Right cardiac atrium (tissue), 5 donors: ENCODE results near the gene ZNF747. TPM values are rescaled to one million over a fixed set of nuclear protein-coding genes. Genes with fewer than 3 reads are reported as not detected.

Source experiments
- ATAC-seq, 2 donors: fragments of 200-7000 bp; cut with Tn5 transposase; one replicate each; pipeline versions ENCODE4 v1.8.0 to v1.9.1; 2020; ENCODE audit warnings: moderate library complexity in 2 of 2, mild to moderate bottlenecking in 1 of 2
- DNase-seq, 3 donors: peaks; one replicate each; pipeline ENCODE4 v3.0.0-alpha.2; 2020
- H3K27ac ChIP-seq: one replicate; pipeline ENCODE4 v1.5.1; 2013; ENCODE audit warnings: mild to moderate bottlenecking, low read length, control low read depth, moderate library complexity
- H3K27me3 ChIP-seq: one replicate; pipeline ENCODE4 v1.6.1; 2013; ENCODE audit not compliant: control insufficient read depth, insufficient read depth
- H3K4me1 ChIP-seq: one replicate; pipeline ENCODE4 v1.6.1; 2013; ENCODE audit warnings: low read length; ENCODE audit not compliant: control insufficient read depth, insufficient read depth
- H3K4me3 ChIP-seq: one replicate; pipeline ENCODE4 v1.5.1; 2013; ENCODE audit warnings: low read length, control low read depth
- H3K9me3 ChIP-seq: one replicate; pipeline ENCODE4 v1.6.1; 2013; ENCODE audit warnings: low read length; ENCODE audit not compliant: control insufficient read depth
- WGBS: extraction: QIAGEN DNeasy Blood & Tissue Kit; methylation state at CpG from one replicate; pipeline ENCODE4 v1.1.7; 2013; 5-methylcytosine and 5-hydroxymethylcytosine counted together
- intact Hi-C, 4 donors: fragments of 100-400 bp; cut with DNase I; formaldehyde crosslinking; loops; one replicate each; pipeline versions ENCODE4 v1.11.0 to v1.14.0; 2022 to 2023
- polyA plus RNA-seq: library from polyadenylated mRNA; stranded (reverse); fragments of 200-250 nt; gene quantifications from one replicate; pipeline ENCODE4 v1.2.3, GENCODE V29; 2013
- total RNA-seq, 4 donors: library from RNA; stranded (reverse); fragmentation: NEBNext Ultra II Directional; extraction: Animal tissue kit (Norgen Biotek cat#: 25700); gene quantifications; one replicate each; pipeline ENCODE4 v1.2.1, GENCODE V29; 2021
- donor health status: healthy with polysubstance abuse.
- donor health status: DM: no; HTN: yes; CAD: no.
- donor health status: DM: no; HTN: no; CAD: no.
- donor health status: DM: no; HTN: yes; CAD: no; lungs with severe emphysema.
- donor health status: DM: yes; HTN: yes; CAD: no.

ZNF747 gene
- total and polyA plus RNA-seq, 5 donors = 9.1 to 14.6 (median 11.5) TPM

- Histone ChIP-seq H3K27me3 (no peaks in the 10 kb centered on the region), H3K27ac (no peak overlapping the region), H3K4me3 (no peak overlapping the region), H3K9me3 (no peaks in the 10 kb centered on the region), H3K4me1 (no peaks in the 10 kb centered on the region)
- intact Hi-C loops = no loop called here
- no peak for DNase-seq
- no peak for ATAC-seq
- WGBS = 58% methylated on average over 4 of the region's 4 CpGs
Measured at GRCh38 chr16:30509081-30509765, 25.4 kb downstream of the ZNF747 start.

GRCh38 chr16:30503403-30504296, 31.0 kb downstream of the ZNF747 start:
- Histone ChIP-seq H3K27me3 (no peaks in the 10 kb centered on the region), H3K4me3 (no peak overlapping the region), H3K27ac (no peak overlapping the region), H3K4me1 (no peaks in the 10 kb centered on the region), H3K9me3 (no peaks in the 10 kb centered on the region)
- WGBS = 74% methylated on average over 6 of the region's 6 CpGs
- intact Hi-C loops = no loop called here
- ATAC-seq = no peak
- DNase-seq = no peak

GRCh38 chr16:30499284-30499683, 35.4 kb downstream of the ZNF747 start:
- no peak for DNase-seq
- 57% methylated on average over 8 of the region's 8 CpGs for WGBS
- Histone ChIP-seq H3K9me3 (no peaks in the 10 kb centered on the region), H3K27me3 (no peaks in the 10 kb centered on the region), H3K4me3 (no peak overlapping the region), H3K4me1 (no peaks in the 10 kb centered on the region), H3K27ac (no peak overlapping the region)
- intact Hi-C loops = no loop called here
- no peak for ATAC-seq

DNA sequence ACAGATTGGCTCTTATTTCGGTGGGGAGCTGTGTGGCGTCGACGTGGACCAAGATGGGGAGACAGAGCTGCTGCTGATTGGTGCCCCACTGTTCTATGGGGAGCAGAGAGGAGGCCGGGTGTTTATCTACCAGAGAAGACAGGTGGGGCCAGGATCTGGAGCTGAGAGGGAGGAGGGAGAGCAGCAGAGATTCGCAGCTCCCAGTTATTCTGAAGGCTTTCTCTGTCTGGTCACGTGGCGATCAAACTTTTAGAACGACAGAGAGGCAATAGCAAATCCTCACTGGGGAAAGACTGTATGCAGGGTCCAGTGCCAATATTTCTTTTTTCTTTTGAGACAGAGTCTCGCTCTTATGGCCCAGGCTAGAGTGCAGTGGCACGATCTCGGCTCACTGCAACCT, 39.9 kb downstream of the ZNF747 start:
- Histone ChIP-seq H3K27me3 (no peaks in the 10 kb centered on the region), H3K27ac (no peak overlapping the region), H3K4me1 (no peaks in the 10 kb centered on the region), H3K9me3 (no peaks in the 10 kb centered on the region), H3K4me3 (no peak overlapping the region)
- DNase-seq = no peak
- intact Hi-C loops = no loop called here
- WGBS = 63% methylated on average over 12 of the region's 12 CpGs
- no peak for ATAC-seq

- Histone ChIP-seq H3K27ac (no peak overlapping the region), H3K27me3 (no peaks in the 10 kb centered on the region), H3K4me3 (no peak overlapping the region), H3K4me1 (no peaks in the 10 kb centered on the region), H3K9me3 (no peaks in the 10 kb centered on the region)
- ATAC-seq (no peak), DNase-seq (no peak)
- intact Hi-C loops = no loop called here
- WGBS = 75% methylated on average over 11 of the region's 11 CpGs
Measured at GRCh38 chr16:30493941-30494488, 40.6 kb downstream of the ZNF747 start.

- 29% methylated on average over 6 of the region's 6 CpGs for WGBS
- ATAC-seq (peak; percentile 58 to 68), DNase-seq (peak in 1 of 3 donors; percentile 22)
- Histone ChIP-seq H3K27ac (no peak overlapping the region), H3K9me3 (no peaks in the 10 kb centered on the region), H3K27me3 (no peaks in the 10 kb centered on the region), H3K4me1 (no peaks in the 10 kb centered on the region), H3K4me3 (no peak overlapping the region)
- intact Hi-C loops = no loop called here
Measured at GRCh38 chr16:30491744-30492308, 42.8 kb downstream of the ZNF747 start.

DNA sequence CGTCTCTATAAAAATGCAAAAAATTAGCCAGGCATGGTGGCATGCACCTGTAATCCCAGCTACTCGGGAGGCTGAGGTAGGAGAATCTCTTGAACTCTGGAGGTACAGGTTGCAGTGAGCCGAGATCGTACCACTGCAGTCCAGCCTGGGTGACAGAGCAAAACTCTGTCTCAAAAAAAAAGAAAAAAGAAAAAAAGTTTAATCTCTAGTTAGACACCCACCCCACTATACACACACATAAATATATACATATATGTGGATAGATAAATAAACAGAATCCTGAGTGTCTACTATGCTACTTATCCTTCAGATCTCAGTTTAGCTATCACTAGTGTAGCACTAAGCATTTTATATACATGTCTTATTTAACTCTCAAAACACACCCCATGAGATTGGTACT, 43.4 kb downstream of the ZNF747 start:
- Histone ChIP-seq H3K4me1 (no peaks in the 10 kb centered on the region), H3K27ac (no peak overlapping the region), H3K9me3 (no peaks in the 10 kb centered on the region), H3K4me3 (no peak overlapping the region), H3K27me3 (no peaks in the 10 kb centered on the region)
- ATAC-seq (no peak), DNase-seq (no peak)
- intact Hi-C loops = no loop called here
- WGBS = 90% methylated on average over 4 of the region's 4 CpGs

GRCh38 chr16:30490210-30490609, 44.4 kb downstream of the ZNF747 start:
- no peak for DNase-seq
- Histone ChIP-seq H3K4me3 (no peak overlapping the region), H3K27me3 (no peaks in the 10 kb centered on the region), H3K9me3 (no peaks in the 10 kb centered on the region), H3K4me1 (no peaks in the 10 kb centered on the region), H3K27ac (no peak overlapping the region)
- WGBS = 75% methylated on average over 6 of the region's 6 CpGs
- ATAC-seq = no peak
- intact Hi-C loops = no loop called here

DNA sequence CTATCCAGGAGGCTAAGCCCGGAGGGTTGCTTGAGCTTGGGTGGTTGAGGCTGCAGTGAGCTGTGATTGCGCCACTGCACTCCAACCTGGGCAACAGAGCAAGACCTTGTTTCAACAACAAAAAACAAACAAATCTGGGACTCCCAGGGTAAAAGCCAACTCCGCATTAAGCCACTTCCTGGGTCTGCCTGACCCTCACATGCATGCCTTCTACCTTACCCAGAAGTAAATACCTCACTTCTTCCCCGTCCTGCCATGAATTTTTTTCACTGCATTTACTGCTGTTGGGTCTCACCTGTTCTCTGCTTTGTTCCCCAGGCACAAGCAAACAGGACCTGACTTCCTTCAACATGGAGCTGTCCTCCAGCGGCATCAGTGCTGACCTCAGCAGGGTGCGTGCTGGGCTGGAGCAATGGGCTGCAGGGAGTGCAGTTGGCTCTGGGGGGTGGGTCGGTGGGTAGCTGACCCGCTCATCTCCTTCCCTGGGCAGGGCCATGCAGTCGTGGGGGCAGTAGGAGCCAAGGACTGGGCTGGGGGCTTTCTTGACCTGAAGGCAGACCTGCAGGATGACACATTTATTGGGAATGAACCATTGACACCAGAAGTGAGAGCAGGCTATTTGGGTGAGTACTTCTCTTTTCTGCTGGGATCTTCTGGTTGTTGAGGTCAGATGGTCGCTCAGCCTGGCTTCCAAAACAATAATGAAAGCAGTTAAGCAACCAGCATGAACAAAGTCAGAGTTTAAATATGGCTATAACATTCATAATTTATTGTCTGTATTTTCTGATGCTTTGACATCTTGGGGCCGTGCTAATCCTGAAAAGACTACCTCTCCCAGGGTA, 45.7 kb downstream of the ZNF747 start:
- H3K4me1 ChIP-seq = no peaks in the 10 kb centered on the region
- no peak overlapping the region for H3K27ac ChIP-seq
- no peaks in the 10 kb centered on the region for H3K9me3 ChIP-seq
- H3K27me3 ChIP-seq = no peaks in the 10 kb centered on the region
- no peak for DNase-seq
- 66% methylated on average over 11 of the region's 11 CpGs for WGBS
- intact Hi-C loops = no loop called here
- ATAC-seq = no peak
- H3K4me3 ChIP-seq = no peak overlapping the region

DNA sequence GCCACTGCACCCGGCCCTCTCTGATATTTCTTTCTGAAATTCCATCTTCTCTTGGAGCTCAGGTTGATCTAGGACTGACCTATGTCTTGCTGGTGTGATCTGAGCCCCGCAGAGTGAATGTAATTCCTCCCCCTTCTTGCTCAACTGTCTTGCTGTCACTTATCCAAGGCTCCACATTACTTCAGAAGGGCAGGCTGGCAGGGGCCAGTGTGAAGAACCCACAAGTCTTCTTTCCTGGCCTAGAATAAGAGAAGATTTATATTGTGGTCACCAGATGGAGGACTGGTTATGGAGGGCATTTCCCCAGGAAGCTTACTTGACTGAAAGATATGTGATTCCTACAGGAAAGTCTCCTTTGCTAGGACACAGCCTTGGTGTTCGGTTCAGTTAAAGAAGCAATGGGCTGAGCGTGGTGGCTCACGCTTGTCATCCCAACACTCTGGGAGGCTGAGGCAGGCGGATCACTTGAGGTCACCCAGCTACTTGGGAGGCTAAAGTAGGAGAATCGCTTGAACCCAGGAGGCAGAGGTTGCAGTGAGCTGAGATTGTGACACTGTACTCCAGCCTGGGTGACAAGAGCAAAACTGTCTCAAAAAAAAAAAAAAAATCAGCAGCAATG, 48.7 kb downstream of the ZNF747 start:
- no peak overlapping the region for H3K4me3 ChIP-seq
- ATAC-seq (no peak), DNase-seq (no peak)
- WGBS = 88% methylated on average over 7 of the region's 7 CpGs
- H3K9me3 ChIP-seq = no peaks in the 10 kb centered on the region
- no peak overlapping the region for H3K27ac ChIP-seq
- H3K27me3 ChIP-seq = no peaks in the 10 kb centered on the region
- no peaks in the 10 kb centered on the region for H3K4me1 ChIP-seq
- intact Hi-C loops = no loop called here
